ENCODE data around the gene CHST12. TPM values are rescaled to one million over a fixed set of nuclear protein-coding genes. Genes with fewer than 3 reads are reported as not detected.

Gene CHST12
- 24.3 and 24.9 TPM in 2 replicates for total RNA-seq (2013; cell fraction: nucleolus; rRNA removed)
- total RNA-seq (2014; rRNA removed) (2.0 and 2.4 TPM in 2 replicates), total RNA-seq (2014; rRNA removed; fragmentation: Illumina TruSeq; extraction: Trizol) (0.78 and 1.1 TPM in 2 replicates), total RNA-seq (2021) (6.9 and 8.4 TPM in 2 replicates), polyA plus RNA-seq (2011; rRNA removed) (5.9 and 14.2 TPM in 2 replicates), polyA plus RNA-seq (2014; fragmentation: Illumina TruSeq; extraction: Trizol) (0.19 and 0.43 TPM in 2 replicates), polyA plus RNA-seq (2014; fragmentation: Nextera tagmentation; extraction: Ambion mirVana) (under 1 TPM; 0.05 to 0.33 TPM), polyA plus RNA-seq (2014; rRNA removed) (4.2 and 6.0 TPM in 2 replicates), polyA plus RNA-seq (2016; fragmentation: Nextera tagmentation; extraction: Ambion mirVana) (10 to 100 TPM; 11.8 TPM), polyA minus RNA-seq (2011; rRNA and poly(A)+ RNA removed) (9.7 and 19.3 TPM in 2 replicates), Bru-seq, nascent RNA (percentile 67 among the genes with signal in this experiment), BruChase-seq, experiment 1, labeled RNA remaining after a 6-hour chase (percentile 63 among the genes with signal in this experiment), BruChase-seq, experiment 2, labeled RNA remaining after a 2-hour chase (percentile 63 among the genes with signal in this experiment)
- 4.6 TPM for polyA plus RNA-seq (2011; ENCODE audit: low read depth)
- 25.5 and 35.2 TPM in 2 replicates for polyA plus RNA-seq (2011; cell fraction: cytosol; rRNA removed)
- 18.3 and 23.4 TPM in 2 replicates for polyA plus RNA-seq (2011; cell fraction: nucleus; rRNA removed)
- polyA plus RNA-seq (2012) = 12.2 and 14.0 TPM in 2 replicates
- 12.7 and 14.5 TPM in 2 replicates for polyA minus RNA-seq (2011; cell fraction: cytosol; rRNA and poly(A)+ RNA removed)
- polyA minus RNA-seq (2011; cell fraction: nucleus; rRNA and poly(A)+ RNA removed) = 3.3 and 7.9 TPM in 2 replicates
- long read RNA-seq, experiment 1, full-length matches to known transcripts = 28 of 57 reads
- long read RNA-seq, experiment 1, partial matches to known transcripts = 15 of 57 reads
- long read RNA-seq, experiment 1, other reads (novel, unspliced or antisense) = 14 of 57 reads
- long read RNA-seq, experiment 2, full-length matches to known transcripts = 15 of 20 reads
- long read RNA-seq, experiment 2, partial matches to known transcripts = 0 of 20 reads
- long read RNA-seq, experiment 2, other reads (novel, unspliced or antisense) = 5 of 20 reads

- CTCF ChIA-PET = no interaction called here
- in situ Hi-C loops (cut with MboI) = no loop called here
- TF ChIP-seq CHD4 (IDR thresholded peaks at IDR 0.05) (0 out of 2 replicates have a peak, but pooled peaks have one; percentile 53), EGR1 (IDR thresholded peaks at IDR 0.05; ENCODE audit: borderline replicate concordance in 1 of 2, low read depth in 2 of 2, low read length in 2 of 2) (peak in 1 of 2 experiments; percentile 90; a peak in 2 of 3 replicates), MXI1 (IDR thresholded peaks at IDR 0.05; ENCODE audit: low read depth, low read length) (peak; percentile 46; the same call in 1 of the 2 replicates), KDM1A (IDR thresholded peaks at IDR 0.05; ENCODE audit: borderline replicate concordance) (peak; percentile 99), KLF5 (IDR thresholded peaks at IDR 0.05; ENCODE audit: partially characterized antibody) (peak; percentile 67), HDAC2 (IDR thresholded peaks at IDR 0.05) (no peak), NBN (IDR thresholded peaks at IDR 0.05) (peak; percentile 79), NR2C2 (IDR thresholded peaks at IDR 0.05; ENCODE audit: borderline replicate concordance, control insufficient read depth, insufficient read length, low read depth) (no peak), ZNF622 (IDR thresholded peaks at IDR 0.05) (no peak), ZNF217 (IDR thresholded peaks at IDR 0.05) (peak; percentile 99), PKNOX1 (IDR thresholded peaks at IDR 0.05) (peak; percentile 6; the same call in 1 of the 2 replicates), STAT1 (conservative IDR thresholded peaks at IDR 0.05) (0 out of 2 replicates have a peak, but pooled peaks have one; percentile 41), NRF1 (conservative IDR thresholded peaks at IDR 0.05; ENCODE audit: low read depth, low read length) (peak; percentile 54; the same call in 1 of the 2 replicates), IRF3 (IDR thresholded peaks at IDR 0.05) (no peak), CREB1 (IDR thresholded peaks at IDR 0.05; ENCODE audit: low read depth) (peak; percentile 12; the same call in 1 of the 2 replicates), NKRF (conservative IDR thresholded peaks at IDR 0.05) (peak; percentile 69)
These were observed at the start of gene CHST12 for GRCh38 chr7:2403014-2403717. Gene CHST12 (plus strand): TSS chr7:2403611. CDS start chr7:2432640, 29,029 bp downstream.

More at GRCh38 chr7:2403014-2403717, at the start of gene CHST12:
- Histone ChIP-seq H3K4me1 (ENCODE audit: control insufficient read depth, insufficient read depth, low read length) (peaks cover 38% of the 10 kb centered on the region), H4K20me1 (ENCODE audit: control insufficient read depth, insufficient read depth) (no peaks in the 10 kb centered on the region), H3K9me3 (replicated peaks; ENCODE audit: control insufficient read depth, insufficient read depth, low read length) (no peaks in the 10 kb centered on the region), H3K27ac (ENCODE audit: control insufficient read depth, insufficient read depth) (peak within 1 kb of the TSS; percentile 84), H3K27me3 (replicated peaks in 1 of 2; ENCODE audit: control insufficient read depth in 2 of 2, insufficient read depth in 2 of 2, low read length in 1 of 2) (no peaks in the 10 kb centered on the region), H3K36me3 (ENCODE audit: control insufficient read depth in 2 of 2, insufficient read depth in 2 of 2, low read length in 1 of 2) (no peaks in the 10 kb centered on the region), H3K4me3 (peak within 1 kb of the TSS; percentile 95), H3K4me2 (ENCODE audit: control insufficient read depth, insufficient read depth) (peak within 1 kb of the TSS; percentile 99), H3K9ac (ENCODE audit: control insufficient read depth, insufficient read depth, low read length) (peak within 1 kb of the TSS; percentile 74), H2AFZ (ENCODE audit: control insufficient read depth, low read depth, low read length) (peak within 1 kb of the TSS; percentile 99), H3K79me2 (ENCODE audit: control insufficient read depth, insufficient read depth, low read length) (peaks cover 29% of the 10 kb centered on the region)
- POLR2A ChIA-PET = interaction anchor here (1.0 to 1.4 kb wide), 3 partner anchors 33 to 166 kb away, joined by 3 to 4 read pairs (median 3); no protein-coding TSS in a partner anchor
- DNase-seq (ENCODE audit: low read depth, low spot score) = peak; percentile 65
- RAD21 ChIA-PET (ENCODE audit: unreplicated experiment) = interaction anchor here (1.0 to 1.2 kb wide), 3 partner anchors 19 to 66 kb away, joined by 3 to 5 read pairs (median 4); no protein-coding TSS in a partner anchor
- BruUV-seq (replicated peaks) = no TSS peak
- peak; percentile 41 for ATAC-seq
- intact Hi-C loops (cut with micrococcal nuclease; ENCODE audit: unreplicated experiment) = no loop called here
- SMC1A ChIA-PET (ENCODE audit: uncharacterized antibody, unreplicated experiment) = interaction anchor here (0.6 kb wide), 1 partner anchor 10 kb away, joined by 3 read pairs; no protein-coding TSS in a partner anchor
- WGBS (ENCODE audit: insufficient coverage, insufficient replicate concordance, low lambda C conversion rate, missing lambda C conversion rate) = under 1% methylated on average over 36 of the region's 89 CpGs
- FAIRE-seq = peak; percentile 71

Measured in GM12878 (cell line).